ENCODE measurements around the gene PAFAH1B1.

DNA sequence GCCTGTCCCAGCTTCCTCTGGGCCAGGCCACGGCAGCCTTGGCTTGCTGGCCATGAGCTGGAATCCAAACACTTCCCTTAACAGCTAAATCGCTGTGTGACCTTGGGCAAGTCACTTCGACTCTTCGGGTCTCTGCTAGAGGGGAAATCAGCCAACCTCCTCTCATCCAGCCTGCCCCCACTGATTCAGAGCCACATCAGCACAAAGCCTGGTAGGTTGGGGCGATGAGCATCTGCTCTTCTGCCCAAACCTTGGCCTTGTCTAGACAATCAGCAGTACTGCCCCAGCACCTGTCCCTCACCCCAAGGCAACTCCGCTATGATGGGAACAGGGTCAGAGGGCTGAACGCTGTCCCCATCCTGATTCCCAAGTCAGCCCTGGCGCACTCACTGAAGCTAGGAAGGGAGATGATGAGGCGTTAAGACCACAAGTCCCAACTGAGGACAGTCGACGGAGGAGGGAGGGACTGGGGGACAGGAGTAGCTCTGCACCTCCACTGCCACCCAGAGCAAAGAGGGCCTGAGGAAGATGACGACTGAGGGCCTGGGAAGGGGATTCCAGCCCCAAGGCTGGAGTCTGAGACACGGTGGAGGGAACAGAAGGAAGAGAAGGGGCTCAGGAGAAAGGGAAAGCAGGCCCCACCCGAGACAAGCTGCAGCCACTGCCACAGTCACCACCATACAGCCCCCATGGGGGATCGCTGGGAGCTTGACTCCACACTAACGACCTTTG lies 116.8 kb downstream of the PAFAH1B1 start:
- TF ChIP-seq, protein P1, sequence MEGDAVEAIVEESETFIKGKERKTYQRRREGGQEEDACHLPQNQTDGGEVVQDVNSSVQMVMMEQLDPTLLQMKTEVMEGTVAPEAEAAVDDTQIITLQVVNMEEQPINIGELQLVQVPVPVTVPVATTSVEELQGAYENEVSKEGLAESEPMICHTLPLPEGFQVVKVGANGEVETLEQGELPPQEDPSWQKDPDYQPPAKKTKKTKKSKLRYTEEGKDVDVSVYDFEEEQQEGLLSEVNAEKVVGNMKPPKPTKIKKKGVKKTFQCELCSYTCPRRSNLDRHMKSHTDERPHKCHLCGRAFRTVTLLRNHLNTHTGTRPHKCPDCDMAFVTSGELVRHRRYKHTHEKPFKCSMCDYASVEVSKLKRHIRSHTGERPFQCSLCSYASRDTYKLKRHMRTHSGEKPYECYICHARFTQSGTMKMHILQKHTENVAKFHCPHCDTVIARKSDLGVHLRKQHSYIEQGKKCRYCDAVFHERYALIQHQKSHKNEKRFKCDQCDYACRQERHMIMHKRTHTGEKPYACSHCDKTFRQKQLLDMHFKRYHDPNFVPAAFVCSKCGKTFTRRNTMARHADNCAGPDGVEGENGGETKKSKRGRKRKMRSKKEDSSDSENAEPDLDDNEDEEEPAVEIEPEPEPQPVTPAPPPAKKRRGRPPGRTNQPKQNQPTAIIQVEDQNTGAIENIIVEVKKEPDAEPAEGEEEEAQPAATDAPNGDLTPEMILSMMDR (IDR thresholded peaks at IDR 0.05) = no peak
- no peak for TF ChIP-seq POLR2A (IDR thresholded peaks at IDR 0.05)
